GM12875 (cell line): ENCODE measurements around the gene MYO1D.

Experiments
- H3K4me3 ChIP-seq: one replicate; pipeline ENCODE4 v1.5.1; 2011; ENCODE audit warnings: low read depth, low read length, control low read depth
- CTCF ChIP-seq: IDR thresholded peaks from 2 replicates; pipeline ENCODE4 v1.5.1; 2011; ENCODE audit warnings: low read depth, mild to moderate bottlenecking, control low read depth, inconsistent platforms, low read length, moderate library complexity, borderline replicate concordance; ENCODE audit not compliant: insufficient read depth

The MYO1D gene

GRCh38 chr17:32771396-32771795 is 105.5 kb downstream of the MYO1D start:
- no peak for TF ChIP-seq CTCF
- H3K4me3 ChIP-seq, result no peak overlapping the region

GRCh38 chr17:32769846-32770245 is 107.1 kb downstream of the MYO1D start:
- no peak overlapping the region for H3K4me3 ChIP-seq
- no peak for TF ChIP-seq CTCF

- no peak overlapping the region for H3K4me3 ChIP-seq
- TF ChIP-seq CTCF, result no peak
These were observed 113.0 kb downstream of the MYO1D start for GRCh38 chr17:32763855-32764439.

GRCh38 chr17:32759476-32759875 is 117.4 kb downstream of the MYO1D start:
- TF ChIP-seq CTCF, result no peak
- H3K4me3 ChIP-seq, result no peak overlapping the region

GRCh38 chr17:32757963-32758362 is 119.0 kb downstream of the MYO1D start:
- TF ChIP-seq CTCF, result no peak
- H3K4me3 ChIP-seq, result no peak overlapping the region

GRCh38 chr17:32756696-32757095 is 120.2 kb downstream of the MYO1D start:
- H3K4me3 ChIP-seq, result no peak overlapping the region
- TF ChIP-seq CTCF, result no peak

- no peak for TF ChIP-seq CTCF
- H3K4me3 ChIP-seq, result no peak overlapping the region
These were observed 121.7 kb downstream of the MYO1D start for GRCh38 chr17:32755045-32755805.
